ENCODE measurements around the gene C22orf39.

Gene C22orf39

GRCh38 chr22:19424186-19424500 is 23.4 kb downstream of the C22orf39 start:
- no peak for DNase-seq

- no peak for DNase-seq
Observed at GRCh38 chr22:19422440-19423301, 24.8 kb downstream of the C22orf39 start.

- no peak for DNase-seq
Observed at GRCh38 chr22:19420321-19420720, 27.2 kb downstream of the C22orf39 start.

DNA sequence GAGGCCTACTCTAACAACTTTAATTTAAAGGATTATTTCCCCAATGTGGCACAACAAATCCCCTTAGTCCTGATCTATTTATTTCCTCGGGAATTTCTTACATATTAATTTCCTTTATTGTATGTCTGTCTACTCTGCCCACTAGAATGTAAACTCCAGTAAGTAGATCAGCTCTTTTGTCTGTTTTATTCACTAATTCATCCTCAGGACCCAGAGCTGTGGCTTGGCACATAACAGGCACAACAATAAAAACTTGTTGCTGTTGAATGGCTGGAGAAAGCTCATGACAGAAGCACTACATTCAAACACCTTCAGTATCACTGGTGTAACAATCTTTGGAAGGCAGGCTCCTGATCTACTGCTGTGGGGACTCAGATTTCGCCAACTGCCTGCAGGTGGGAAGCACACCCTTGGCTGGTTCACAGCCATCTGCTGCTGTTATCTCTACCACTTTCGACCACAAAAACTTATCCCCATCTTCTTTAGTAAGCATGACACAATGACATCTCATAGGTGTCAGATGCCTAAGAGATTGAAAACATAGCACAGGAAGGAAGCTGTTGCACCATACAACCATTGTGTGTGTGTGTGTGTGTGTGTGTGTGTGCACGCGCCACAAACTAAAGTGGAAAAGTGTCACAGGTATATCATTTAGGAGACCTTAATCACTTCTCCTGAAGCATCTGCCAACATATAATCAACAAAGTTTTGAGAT is 27.9 kb downstream of the C22orf39 start:
- DNase-seq, result no peak

GRCh38 chr22:19419086-19419463 is 28.4 kb downstream of the C22orf39 start:
- no peak for DNase-seq

GRCh38 chr22:19412923-19413322 is 34.6 kb downstream of the C22orf39 start:
- DNase-seq, result no peak

DNA sequence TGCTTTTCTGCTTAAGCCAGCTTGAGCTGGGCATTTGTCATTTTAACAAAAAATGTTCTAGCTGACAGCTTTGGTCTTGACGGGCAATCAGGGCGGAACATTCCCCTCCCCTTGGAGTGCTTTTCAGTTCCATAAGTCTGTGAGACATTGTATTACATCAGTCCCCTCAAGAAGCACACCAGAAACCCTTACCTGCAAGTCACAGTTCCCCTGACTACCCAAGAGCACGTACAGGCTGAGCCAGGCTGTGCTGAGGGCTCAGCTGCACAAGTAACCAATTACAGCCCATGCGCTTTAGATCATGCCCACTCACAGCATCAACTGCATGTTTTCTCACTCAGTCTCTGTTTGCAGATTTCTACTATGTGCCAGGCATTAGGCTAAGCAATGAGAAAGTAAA is 35.0 kb downstream of the C22orf39 start:
- DNase-seq, result no peak

GRCh38 chr22:19411690-19412045 is 35.8 kb downstream of the C22orf39 start:
- DNase-seq, result no peak

GRCh38 chr22:19410941-19411689 is 36.4 kb downstream of the C22orf39 start:
- DNase-seq, result no peak

DNA sequence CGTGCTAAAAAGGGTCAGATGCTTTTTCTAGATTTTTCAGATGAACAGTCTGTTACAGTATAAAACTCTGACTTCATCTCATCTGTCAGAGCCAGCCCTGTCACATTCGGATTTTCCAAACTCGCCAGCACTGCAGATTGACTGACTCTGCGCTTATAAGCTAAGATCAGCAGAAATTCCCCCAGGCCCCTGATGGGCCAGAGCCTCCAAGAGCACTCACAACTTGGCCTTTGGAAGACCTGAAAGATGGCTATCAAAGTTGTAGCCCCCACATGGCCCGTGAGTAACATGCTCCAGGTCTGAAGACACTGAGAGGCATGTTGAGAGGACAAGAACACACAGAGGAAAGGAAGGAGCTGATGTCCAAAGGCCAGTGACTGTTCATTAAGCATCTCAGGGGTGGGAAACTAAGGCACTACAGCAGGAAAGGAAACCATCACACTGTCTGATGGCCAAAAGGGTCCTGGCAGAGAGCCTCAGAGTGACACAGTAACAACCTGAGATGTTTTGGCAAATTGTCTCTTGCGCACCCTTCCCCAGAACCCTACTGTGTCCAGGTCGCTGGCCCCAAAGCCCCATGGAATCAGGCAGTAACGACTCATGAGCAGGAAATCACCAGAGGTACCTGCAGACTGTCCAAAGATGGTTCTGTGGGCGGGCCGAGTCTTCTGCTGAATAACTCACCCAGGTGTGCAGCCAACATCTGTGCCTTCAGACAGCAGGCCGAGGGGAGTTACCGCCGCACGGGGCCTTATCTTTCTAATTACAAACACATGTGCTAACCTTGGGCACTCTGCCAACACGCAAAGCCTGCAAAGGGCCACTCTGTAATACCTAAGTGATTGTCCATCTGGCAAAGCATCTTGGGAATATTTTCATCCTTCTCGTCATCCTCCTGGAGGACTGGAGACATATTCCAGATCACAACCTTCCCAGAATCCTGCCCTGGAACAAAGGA is 39.6 kb downstream of the C22orf39 start:
- DNase-seq, result no peak

DNA sequence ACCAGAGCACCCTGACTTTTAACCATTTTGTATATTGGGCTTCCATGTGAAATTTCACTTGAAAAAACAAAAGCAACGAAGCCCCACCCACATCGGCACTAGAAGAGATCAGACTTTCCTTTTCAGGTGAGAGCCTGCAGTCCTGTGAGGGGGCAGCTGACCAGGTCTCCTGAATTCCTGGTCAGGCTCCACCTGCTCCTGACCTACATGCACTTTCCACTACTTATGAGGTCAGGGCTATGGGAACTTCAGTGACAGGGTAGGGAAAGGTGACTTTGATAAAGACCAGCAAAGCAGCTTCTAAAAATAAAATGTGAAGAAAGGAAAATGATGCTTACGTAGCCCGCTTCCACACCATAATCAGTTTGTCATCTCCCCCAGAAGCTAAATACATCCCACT is 40.7 kb downstream of the C22orf39 start:
- no peak for DNase-seq

DNA sequence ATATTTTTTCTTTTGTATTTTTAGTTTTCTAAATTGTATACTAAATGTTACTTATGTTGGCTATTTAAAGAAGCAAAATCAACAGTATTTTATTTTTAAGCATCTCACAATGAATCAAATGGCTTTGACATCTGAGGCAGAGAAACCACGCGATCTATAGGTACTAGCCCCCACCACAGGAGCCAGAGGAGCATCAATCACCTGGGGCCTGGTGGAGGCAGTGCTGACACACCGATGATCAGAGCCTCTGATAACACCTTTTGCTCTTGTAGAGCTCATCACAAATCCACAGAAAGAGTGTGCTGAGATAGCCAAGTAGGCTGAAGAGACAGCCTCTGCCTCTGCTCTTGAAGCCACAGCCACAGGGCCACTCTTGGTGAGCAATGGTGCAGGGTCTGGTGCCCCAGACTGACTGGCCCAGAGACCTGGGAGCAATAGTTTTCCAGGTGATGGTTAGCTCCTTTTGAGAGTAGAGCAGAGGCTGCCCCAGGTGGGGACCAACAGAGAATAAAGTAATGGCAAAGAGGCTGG is 41.2 kb downstream of the C22orf39 start:
- DNase-seq, result no peak

DNA sequence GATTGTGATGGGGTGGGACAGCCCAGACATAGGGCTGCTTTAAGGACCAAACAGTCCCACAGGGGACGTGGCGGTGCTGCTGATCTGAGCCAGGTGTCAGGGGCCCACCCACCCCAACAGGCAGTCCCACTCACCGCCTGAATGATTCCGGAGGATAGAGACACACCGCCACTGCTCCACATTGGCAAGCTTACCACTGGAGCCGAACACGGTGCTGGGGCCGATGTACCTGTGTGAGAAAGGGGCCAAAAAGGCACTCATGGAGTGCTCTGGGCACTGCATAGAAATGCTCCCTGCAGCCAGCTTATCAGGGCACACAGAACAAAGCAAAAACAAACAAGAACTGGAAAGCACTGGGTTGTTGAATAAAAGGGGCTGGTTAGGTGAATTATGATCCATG is 41.9 kb downstream of the C22orf39 start:
- no peak for DNase-seq

GRCh38 chr22:19405133-19405532 is 42.4 kb downstream of the C22orf39 start:
- DNase-seq, result no peak

DNA sequence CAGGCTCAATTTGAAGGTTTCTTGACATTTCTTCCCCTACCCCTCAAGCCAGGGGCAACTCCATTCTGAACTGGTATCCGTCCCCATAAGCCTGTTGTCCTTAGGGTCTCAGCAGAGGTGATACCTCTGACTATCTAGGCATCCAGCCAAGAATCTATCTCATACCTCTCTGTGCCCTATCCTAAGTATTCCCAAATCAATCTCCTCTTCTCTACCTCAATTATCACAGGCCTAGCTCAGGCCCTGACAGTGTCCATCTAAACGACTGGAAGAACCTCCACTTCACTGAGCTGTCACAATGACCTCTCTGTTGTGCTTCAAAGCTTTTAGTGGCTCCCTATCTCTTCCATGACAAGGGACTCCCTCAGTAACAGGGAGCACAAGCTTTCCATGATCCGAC is 42.8 kb downstream of the C22orf39 start:
- DNase-seq, result no peak

DNA sequence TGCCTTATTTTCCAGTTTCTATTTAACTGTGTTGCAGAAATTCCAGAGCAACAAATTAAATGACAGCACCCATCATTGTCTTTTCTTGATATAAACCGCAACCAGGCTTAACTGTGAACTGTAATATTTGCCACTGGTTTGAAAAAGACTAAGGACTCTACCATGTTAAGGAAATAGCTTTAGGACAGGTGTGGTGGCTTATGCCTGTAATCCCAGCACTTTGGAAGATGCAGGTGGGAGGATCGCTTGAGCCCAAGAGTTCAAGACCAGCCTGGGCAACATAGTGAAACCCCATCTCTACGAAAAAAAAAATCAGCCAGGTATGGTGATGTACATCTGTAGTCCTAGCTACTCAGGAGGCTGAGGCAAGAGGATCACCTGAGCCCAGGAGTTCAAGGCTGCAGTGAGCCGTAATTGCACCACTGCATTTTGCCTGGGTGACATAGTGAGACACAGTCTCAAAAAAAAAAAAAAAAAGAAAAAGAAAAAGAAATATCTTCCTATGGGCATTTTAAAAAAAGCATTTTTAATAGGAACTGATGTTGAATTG is 44.8 kb downstream of the C22orf39 start:
- no peak for DNase-seq

- DNase-seq, result no peak
Observed at GRCh38 chr22:19401483-19401882, 46.0 kb downstream of the C22orf39 start.

DNA sequence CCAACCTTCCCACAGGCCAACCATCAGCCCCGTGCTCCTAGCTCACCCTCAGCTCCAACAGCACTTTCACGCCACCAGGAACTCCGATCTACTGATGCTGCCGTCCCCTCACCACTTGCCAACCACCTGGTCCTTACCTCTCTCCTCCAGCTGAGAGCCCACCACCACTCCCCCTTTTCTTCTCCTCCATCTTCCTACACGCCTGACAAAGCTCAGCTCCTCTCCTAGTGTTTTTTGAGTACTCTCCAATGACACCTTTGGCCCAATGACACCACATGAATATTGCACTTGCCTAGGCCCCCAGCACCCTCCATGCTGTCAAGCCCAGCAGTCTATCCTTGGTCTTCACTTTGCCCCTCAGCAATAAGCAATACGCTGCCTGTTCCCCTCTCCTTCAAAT is 46.6 kb downstream of the C22orf39 start:
- no peak for DNase-seq

DNA sequence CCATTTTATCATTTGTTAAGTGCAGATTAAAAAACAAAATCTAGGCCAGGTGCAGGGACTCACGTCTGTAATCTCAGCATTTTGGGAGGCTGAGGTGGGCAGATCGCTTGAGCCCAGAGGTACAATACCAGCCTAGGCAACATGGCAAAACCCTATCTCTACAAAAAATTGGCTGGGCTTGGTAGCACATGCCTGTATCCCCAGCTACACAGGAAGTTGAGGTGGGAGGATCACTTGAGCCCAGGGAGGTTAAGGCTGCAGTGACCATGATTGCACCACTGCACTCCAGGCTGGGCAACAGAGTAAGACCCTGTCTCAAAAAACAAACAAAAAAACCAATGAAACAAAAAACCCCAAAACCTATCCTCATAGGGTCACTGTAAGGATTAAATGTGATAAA is 48.9 kb downstream of the C22orf39 start:
- no peak for DNase-seq

DNA sequence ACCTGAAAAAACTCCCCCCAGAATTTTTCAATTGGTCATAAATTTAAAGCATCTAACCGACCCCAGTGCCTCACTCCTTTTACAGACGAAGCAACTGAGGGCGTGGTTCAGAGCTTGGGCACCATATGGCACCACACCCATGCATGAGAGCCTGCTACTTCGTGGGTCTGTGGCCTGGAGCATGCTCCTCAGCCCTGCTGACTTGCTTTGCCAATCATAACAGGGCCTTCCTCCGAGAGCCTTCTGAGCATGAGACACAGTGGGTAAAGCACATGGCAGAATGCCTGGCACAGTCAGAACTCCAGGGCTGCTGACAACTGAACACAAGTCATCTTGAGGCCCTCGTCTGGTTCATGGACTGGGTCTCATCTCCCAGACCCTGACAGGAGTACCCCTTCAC is 49.3 kb downstream of the C22orf39 start:
- DNase-seq, result no peak

- no peak for DNase-seq
Observed at GRCh38 chr22:19397734-19398104, 49.8 kb downstream of the C22orf39 start.

Measured in right hindlimb (tissue), 1 donor.